ENCODE measurements around the gene MTERF4. TPM values are rescaled to one million over a fixed set of nuclear protein-coding genes. Genes with fewer than 3 reads are reported as not detected.

MTERF4 gene
- total RNA-seq, 1 donor, result 30.0 TPM

GRCh38 chr2:241051578-241052487 lies 50.3 kb downstream of the MTERF4 start:
- H3K79me2 ChIP-seq (ENCODE audit: insufficient read depth, low read length), result no peaks in the 10 kb centered on the region
- H3K4me2 ChIP-seq (ENCODE audit: insufficient read depth, low read length), result no peak overlapping the region
- TF ChIP-seq CTCF (IDR thresholded peaks at IDR 0.05; ENCODE audit: extremely low read depth, low read depth, low read length), result no peak
- no peak for DNase-seq (ENCODE audit: insufficient read length, low spot score, missing footprints)
- H3K27me3 ChIP-seq (ENCODE audit: insufficient read depth, low read length), result no peaks in the 10 kb centered on the region
- no peak overlapping the region for H3K4me3 ChIP-seq (ENCODE audit: insufficient read depth, low read length)
- no peaks in the 10 kb centered on the region for H3K9me3 ChIP-seq (ENCODE audit: low read depth, low read length)
- no peaks in the 10 kb centered on the region for H3K4me1 ChIP-seq (ENCODE audit: insufficient read depth, low read length)
- H3K27ac ChIP-seq (ENCODE audit: low read depth, low read length), result no peak overlapping the region
- H3K36me3 ChIP-seq (ENCODE audit: insufficient read depth, low read length), result peaks cover 29% of the 10 kb centered on the region
- H4K20me1 ChIP-seq (ENCODE audit: insufficient read depth, low read length), result peaks cover 6% of the 10 kb centered on the region
- no peak overlapping the region for H2AFZ ChIP-seq (ENCODE audit: low read length)

DNA sequence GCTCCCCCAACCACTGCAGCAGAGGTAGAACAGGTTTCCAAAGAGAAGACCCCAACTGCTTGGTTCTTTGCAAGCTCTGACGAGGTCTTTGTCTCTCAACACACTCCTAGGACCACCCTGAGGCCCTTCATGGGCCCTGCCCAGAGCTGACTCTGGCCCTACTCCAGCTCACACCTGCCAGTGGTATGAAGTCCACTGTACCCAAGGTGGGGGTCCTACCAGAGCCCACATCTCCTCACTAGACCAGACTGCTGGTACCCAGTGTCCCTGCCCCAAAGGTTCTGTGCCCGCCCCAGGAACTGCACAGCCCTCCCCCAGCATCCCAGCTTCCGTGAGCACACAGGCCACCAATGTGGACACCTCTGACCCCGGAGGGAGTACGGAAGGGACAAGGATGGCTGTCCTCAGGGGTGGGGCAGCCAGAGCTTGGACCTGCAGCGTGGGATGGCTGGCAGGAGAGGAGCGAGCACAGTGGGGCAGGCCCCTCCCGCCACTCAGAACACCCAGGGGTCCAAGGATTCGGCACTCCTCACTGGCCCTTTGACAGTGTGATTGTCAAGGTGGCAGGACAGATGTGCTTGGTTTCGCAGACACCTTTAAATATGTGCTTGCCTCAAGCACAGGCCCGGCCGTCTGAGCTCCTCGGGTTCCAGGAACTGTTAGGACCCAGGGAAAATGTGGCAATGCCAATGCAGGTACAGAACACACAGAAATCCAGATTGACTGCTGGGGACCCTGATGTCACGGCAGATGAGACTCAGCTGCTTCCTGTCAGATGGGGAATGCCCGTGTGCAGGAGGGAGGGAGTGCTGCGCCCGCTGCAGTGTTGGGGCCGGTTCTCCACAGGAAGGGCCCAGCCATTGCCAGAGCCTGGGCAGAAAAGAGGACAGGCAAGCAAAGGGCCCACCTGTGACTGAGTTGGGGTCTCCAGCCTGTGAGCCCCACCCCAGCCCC lies 51.2 kb downstream of the MTERF4 start:
- Histone ChIP-seq H2AFZ (ENCODE audit: low read length) (no peak overlapping the region), H3K4me3 (ENCODE audit: insufficient read depth, low read length) (no peak overlapping the region)
- TF ChIP-seq CTCF (IDR thresholded peaks at IDR 0.05; ENCODE audit: extremely low read depth, low read depth, low read length), result no peak

DNA sequence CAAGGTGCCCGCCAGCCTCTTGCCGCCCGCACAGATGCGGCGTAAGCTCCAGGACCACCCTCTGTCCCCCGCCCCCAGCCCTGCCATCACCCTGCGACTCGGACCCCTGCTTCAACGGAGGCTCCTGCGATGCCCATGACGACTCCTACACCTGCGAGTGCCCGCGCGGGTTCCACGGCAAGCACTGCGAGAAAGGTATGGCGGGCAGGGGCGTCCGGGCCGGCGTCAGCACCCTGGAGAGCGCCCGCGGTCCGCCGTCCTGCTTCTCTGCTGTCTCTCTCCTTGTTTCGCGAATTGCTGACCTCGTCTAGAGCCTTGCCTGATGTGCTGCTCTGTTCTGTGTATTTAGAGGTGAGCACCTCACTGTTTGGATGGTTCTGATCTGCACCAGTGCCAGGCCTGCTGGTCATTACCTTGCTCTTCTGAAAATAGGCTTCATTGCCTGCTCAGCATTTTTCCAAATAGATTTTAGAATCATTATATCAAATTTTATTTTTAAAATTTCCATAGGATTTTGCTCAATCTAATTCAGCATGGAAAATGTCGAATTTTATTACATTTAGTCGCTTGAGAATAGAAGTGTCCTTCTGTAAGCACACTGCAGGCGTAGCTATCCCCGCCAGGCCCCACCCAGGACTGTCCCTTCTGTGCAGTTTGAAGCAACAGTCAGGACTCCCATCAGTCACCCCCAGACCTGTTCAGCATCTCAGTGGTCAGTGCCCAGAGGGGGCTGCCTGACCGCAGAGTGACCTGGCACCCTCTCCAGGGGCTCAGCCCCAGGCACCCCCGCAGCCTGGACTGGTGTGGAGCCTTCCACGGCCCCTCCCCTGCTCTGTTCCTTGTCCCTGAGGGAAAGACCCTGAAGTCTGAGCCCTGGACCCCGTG lies 52.1 kb downstream of the MTERF4 start:
- H3K27ac ChIP-seq (ENCODE audit: low read depth, low read length), result no peak overlapping the region
- H3K4me3 ChIP-seq (ENCODE audit: insufficient read depth, low read length), result no peak overlapping the region
- no peak for TF ChIP-seq CTCF (IDR thresholded peaks at IDR 0.05; ENCODE audit: extremely low read depth, low read depth, low read length)
- H3K79me2 ChIP-seq (ENCODE audit: insufficient read depth, low read length), result no peaks in the 10 kb centered on the region
- H4K20me1 ChIP-seq (ENCODE audit: insufficient read depth, low read length), result peaks cover 6% of the 10 kb centered on the region
- no peak for DNase-seq (ENCODE audit: insufficient read length, low spot score, missing footprints)
- H3K27me3 ChIP-seq (ENCODE audit: insufficient read depth, low read length), result no peaks in the 10 kb centered on the region
- no peaks in the 10 kb centered on the region for H3K9me3 ChIP-seq (ENCODE audit: low read depth, low read length)
- H3K4me1 ChIP-seq (ENCODE audit: insufficient read depth, low read length), result no peaks in the 10 kb centered on the region
- no peak overlapping the region for H2AFZ ChIP-seq (ENCODE audit: low read length)
- H3K4me2 ChIP-seq (ENCODE audit: insufficient read depth, low read length), result no peak overlapping the region
- peaks cover 26% of the 10 kb centered on the region for H3K36me3 ChIP-seq (ENCODE audit: insufficient read depth, low read length)

More for the DNA sequence above, 51.2 kb downstream of the MTERF4 start:
- no peaks in the 10 kb centered on the region for H3K4me1 ChIP-seq (ENCODE audit: insufficient read depth, low read length)
- H3K27me3 ChIP-seq (ENCODE audit: insufficient read depth, low read length), result no peaks in the 10 kb centered on the region
- no peak overlapping the region for H3K27ac ChIP-seq (ENCODE audit: low read depth, low read length)
- H3K79me2 ChIP-seq (ENCODE audit: insufficient read depth, low read length), result no peaks in the 10 kb centered on the region
- DNase-seq (ENCODE audit: insufficient read length, low spot score, missing footprints), result no peak
- H4K20me1 ChIP-seq (ENCODE audit: insufficient read depth, low read length), result peaks cover 6% of the 10 kb centered on the region
- no peaks in the 10 kb centered on the region for H3K9me3 ChIP-seq (ENCODE audit: low read depth, low read length)
- H3K4me2 ChIP-seq (ENCODE audit: insufficient read depth, low read length), result no peak overlapping the region
- peaks cover 29% of the 10 kb centered on the region for H3K36me3 ChIP-seq (ENCODE audit: insufficient read depth, low read length)
